GM12891 (cell line): ENCODE results near the gene SYNE2.

ENCODE experiments used
- PAX5 ChIP-seq: IDR thresholded peaks from 2 replicates; pipeline ENCODE4 v1.6.1; 2011; ENCODE audit warnings: low read length, moderate library complexity, mild to moderate bottlenecking; ENCODE audit not compliant: insufficient read depth, severe bottlenecking
- POLR2A ChIP-seq: IDR thresholded peaks from 2 replicates; pipeline ENCODE4 v1.6.1; 2011; ENCODE audit warnings: low read depth, low read length, control low read depth
- POLR2AphosphoS5 ChIP-seq: IDR thresholded peaks from 2 replicates; pipeline ENCODE4 v1.6.1; 2011; ENCODE audit warnings: low read depth, low read length, control low read depth
- POU2F2 ChIP-seq: IDR thresholded peaks from 2 replicates; pipeline ENCODE4 v1.6.1; 2011; ENCODE audit warnings: low read depth, mild to moderate bottlenecking, control low read depth, low read length, moderate library complexity
- TAF1 ChIP-seq: IDR thresholded peaks from 2 replicates; pipeline ENCODE4 v1.6.1; 2011; ENCODE audit warnings: low read depth, low read length, control low read depth

DNA sequence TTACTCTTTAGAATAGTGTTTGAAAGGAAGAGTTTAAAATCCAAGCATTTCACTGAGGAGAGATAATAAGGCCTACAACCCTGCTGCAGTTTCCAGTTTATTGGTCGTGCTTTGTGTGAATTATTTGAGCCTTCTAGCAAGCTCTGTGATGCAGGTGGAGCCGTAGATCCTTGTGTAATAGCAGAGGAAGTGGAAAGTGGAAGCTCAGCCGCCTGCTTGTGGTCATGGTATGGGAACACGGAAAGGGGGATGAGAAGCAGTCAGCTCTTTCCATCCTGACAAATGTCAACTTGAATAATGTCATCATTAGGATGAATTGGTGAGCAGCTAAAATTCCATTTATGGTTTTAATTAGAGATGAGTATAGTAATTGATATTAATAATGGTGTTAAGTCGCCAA, 29.1 kb downstream of the SYNE2 start:
- TF ChIP-seq POLR2AphosphoS5 (no peak), POLR2A (no peak), POU2F2 (no peak), PAX5 (no peak), TAF1 (no peak)
